ENCODE data around the gene HLA-DOB.
A peak's percentile ranks its signal among the peaks of the same experiment; 100 is the strongest.

The HLA-DOB gene

DNA sequence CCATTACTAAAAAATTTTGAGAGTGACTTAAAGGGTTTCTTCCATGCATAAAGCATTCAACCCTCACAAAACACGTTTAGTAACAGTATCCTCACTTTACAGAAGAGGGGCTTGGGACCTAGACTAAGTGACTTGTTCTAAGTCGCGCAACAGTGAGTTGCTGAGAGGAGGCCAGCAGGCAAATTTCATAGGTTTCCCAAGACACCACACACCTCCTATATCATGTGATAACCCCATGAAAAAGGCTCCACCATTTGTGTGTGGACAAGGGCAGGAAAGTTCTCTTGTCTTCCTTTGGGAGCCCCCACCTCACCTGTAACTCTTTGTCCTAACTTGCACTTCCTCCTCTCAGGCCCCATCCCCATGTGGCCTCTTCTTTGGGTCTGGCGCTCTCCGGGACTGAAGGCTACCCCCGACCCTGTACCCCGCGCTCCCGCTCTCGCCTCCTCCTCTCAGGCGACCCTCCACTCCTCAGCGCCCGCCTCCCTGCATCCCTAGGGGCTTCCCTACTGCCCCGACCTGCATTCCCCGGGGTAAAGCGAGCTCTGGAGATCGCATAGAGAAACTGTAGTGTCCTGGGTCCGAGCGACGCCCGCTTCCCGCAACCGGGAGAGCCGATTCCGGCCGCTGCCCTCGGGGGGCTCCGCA, 26.7 kb upstream of the HLA-DOB start:
- peak in 1 of 6 experiments; percentile 36 for DNase-seq

- no peak for DNase-seq
Measured at GRCh38 chr6:32842690-32843089, 25.9 kb upstream of the HLA-DOB start.

DNA sequence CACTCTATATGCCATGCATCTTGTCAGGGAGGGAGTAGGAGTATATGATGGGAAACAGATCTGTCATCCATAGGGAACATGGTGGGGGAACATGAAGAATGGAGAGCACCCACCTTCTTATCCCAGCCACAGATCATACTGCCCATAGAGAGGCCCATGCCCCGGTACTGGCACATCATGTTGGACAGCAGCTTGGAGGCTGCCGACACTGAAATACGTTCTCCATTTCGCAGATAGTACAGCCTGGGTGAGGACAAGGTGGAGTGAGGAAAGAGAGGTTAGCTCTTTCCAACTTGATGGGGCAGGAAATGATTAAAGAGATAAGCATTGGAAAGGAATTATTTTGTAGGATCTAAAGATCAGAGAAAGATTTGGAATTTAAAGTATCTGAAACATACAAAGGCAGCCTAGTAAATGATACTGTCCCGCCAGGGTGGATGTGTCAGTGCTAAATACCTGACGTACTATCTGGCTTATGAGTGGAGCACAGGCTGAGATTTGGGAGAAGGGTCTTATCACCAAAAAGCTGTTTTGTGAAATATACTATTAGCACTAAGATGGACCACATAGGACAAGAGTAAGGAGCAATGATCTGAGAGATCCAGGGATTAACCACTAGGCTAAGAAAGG, 25.3 kb upstream of the HLA-DOB start:
- DNase-seq = no peak

DNA sequence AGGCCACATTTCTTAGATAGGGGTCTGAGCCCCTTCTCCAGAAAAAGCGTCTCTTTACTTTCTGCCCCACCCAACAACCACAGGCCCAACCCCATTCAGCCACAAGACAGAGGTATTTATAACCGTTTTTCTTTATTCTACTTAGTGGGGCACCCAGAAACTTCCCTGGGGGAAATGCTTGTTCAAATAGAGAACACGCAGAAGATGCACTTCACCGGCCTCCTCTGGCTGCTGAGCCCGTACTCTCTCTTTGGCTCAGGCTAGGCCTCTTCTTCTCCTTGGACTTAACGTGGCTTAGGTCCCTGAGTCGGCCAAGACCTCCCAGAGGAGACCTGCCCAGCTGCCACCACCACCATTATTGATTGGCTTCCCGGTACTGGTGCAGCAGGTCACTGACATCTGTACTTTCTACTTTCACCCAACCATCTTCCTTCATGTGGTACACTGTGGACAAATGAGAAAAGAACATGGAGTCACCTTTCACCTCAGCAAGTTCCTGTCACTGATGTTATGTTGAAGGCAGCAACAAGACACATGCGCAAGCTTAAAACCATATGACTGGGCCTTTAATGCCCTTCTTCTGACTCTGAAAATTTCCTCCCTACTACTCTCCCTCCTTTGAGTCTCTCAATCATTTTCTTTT, 23.9 kb upstream of the HLA-DOB start:
- peak in 3 of 6 experiments; percentile 2 to 11 (median 3) for DNase-seq

DNA sequence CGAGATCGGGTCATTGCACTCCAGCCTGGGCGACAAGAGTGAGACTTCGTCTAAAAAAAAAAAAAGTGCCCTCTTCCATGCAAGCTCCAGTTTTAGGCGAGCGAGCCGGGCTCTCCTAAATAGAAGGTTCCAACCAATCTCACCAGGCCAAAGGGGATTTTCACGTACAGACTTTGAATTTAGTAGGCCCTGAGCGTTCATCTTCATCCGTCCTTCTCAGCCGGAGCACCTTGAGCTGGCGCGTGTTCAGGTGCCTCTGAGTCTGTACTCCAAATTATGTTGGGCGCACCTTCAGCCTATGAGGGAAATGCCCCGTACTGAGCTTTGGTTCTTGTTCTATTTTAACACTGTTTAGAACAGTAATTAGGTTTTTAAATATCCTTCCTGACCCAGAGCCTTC, 22.6 kb upstream of the HLA-DOB start:
- no peak for DNase-seq

GRCh38 chr6:32838114-32838958, 21.5 kb upstream of the HLA-DOB start, which contains the start of gene TAP2:
Gene TAP2 (minus strand): TSS chr6:32838739. CDS start chr6:32838233, 506 bp downstream.
- DNase-seq = peak; percentile 90 to 97 (median 96)

GRCh38 chr6:32837651-32838113, 20.9 kb upstream of the HLA-DOB start:
- DNase-seq = no peak

DNA sequence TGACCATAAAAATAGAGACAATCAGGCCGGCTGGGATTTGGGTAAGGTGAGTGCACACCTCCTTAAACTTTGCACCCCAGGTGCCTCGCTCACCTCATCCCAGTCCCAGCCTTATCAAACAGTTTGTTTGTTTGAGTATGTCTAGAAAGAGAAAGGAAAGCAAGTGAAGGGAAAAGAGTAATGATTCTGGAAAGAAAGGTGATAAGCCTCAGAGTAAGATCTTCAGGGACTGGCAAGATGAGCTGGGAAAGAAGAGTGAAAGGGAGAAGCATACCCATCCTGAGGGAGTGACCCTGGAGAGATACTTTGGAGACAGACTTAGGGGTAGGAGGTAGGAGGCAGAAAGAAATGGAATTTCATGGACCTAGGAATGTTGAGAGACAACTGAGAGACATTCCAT, 20.1 kb upstream of the HLA-DOB start:
- no peak for DNase-seq

- no peak for DNase-seq
Measured at GRCh38 chr6:32835167-32835893, 18.5 kb upstream of the HLA-DOB start.

DNA sequence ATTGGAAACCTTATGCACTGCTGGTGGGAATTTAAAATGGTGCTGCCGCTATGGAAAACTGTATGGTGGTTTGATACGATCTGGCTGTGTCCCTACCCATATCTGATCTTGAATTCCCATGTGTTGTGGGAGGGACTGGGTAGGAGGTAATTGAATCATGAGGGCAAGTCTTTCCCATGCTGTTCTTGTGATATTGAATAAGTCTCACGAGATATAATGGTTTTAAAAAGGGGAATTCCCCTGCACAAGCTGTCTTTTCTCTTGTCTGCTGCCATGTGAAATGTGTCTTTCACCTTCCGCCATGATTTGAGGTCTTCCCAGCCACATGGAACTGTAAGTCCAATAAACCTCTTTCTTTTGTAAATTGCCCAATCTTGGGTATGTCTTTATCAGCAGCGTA, 16.9 kb upstream of the HLA-DOB start:
- no peak for DNase-seq

- DNase-seq = no peak
Measured at GRCh38 chr6:32832535-32832934, 15.7 kb upstream of the HLA-DOB start.

- DNase-seq = no peak
Measured at GRCh38 chr6:32830936-32831335, 14.1 kb upstream of the HLA-DOB start.

GRCh38 chr6:32830017-32830416, 13.2 kb upstream of the HLA-DOB start:
- no peak for DNase-seq

- no peak for DNase-seq
Measured at GRCh38 chr6:32829495-32829894, 12.7 kb upstream of the HLA-DOB start.

DNA sequence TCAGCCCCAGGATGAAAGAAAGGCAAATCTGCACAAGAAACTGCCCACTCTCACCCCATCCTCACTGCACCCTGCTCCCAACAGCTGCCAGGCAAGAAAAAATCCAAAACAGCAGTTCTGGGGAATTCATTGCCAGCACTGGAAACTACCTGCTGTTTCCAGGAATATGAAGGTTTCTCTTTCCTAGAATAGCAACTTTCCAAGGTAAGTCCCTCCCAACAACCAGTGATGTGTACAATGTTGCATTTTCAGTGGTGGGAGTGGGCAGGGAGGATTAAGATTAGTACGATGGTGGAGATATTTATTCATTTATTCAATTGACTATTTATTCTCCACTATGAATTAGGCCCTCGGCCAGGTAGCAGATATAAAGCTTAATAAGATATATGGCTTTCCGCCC, 10.2 kb upstream of the HLA-DOB start:
- no peak for DNase-seq

GRCh38 chr6:32825966-32826365, 9.2 kb upstream of the HLA-DOB start:
- DNase-seq = no peak

DNA sequence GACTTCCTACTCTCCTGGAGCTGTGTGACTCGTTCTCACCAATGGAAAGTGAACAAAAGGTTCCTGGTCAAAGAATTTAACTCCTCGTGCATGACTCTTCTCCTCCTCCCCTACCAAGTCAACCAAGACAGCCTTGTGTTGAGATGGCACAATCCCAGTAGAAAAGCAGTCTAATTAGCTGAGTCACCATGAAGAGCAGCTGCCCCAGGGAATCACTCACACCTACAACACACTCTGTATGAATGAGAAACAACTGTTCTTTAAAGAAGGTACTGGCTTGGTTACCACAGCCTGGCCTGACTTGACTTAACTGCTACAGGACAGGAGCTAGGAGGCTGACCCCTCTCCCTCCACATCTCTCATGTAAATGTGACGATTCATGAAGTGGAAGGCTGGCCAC, 2.9 kb upstream of the HLA-DOB start:
- DNase-seq = no peak

DNA sequence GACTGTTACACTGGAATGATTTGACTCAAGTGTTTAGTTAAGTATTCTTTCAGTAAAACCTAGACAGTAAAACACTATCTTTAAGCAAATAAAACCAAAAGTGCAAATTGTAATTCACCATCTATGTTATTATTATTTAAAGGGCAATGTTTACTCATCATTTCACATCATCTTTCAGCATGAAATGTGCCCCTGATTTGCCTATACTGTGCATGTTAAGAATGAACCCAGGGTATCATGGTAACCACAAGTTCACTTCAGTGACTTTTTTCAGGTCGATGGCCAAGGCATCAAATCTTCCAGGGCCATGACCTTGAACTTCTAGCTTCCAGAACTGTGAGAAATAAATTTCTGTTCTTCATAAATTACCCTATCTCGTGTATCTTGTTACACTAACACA, 2.1 kb upstream of the HLA-DOB start:
- DNase-seq = no peak

DNA sequence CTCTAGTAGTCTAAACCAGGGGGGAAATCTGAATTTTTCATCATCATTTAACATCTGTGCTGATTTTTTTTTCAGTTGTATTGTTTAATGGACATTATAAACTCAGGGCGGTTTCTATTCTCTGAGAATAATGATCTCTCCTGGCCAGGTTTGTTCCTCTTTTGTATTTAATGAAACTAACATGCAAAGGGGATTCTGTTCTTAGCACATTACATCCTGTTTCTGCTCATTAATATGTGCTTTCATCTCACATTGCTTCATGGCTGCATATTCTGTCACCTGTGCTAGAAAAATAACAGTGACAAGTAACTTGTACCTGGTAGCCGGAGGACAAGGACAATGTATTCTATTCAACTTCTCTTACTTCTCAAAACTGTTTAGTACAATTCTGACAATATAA, 806 bp downstream of the HLA-DOB start:
- no peak for DNase-seq

DNA sequence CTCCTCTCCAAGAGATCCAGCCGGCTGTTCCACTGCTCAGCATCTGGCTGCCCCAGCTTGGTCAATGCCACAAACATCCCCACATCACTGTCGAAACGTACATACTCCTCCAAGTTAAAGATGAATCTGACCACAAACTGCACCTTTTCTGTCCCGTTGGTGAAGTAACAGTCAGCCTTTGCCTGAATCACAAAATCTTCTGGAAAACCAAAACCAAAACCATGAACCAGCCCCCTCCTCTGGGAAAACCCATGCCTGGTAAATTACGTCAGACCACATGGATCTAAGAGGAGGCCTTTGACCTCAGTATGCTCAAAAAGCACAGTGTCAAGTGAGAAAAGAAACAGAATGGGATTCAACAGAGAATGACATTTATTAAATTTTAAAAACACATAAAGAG, 1.7 kb downstream of the HLA-DOB start:
- no peak for DNase-seq

GRCh38 chr6:32814145-32814544, 2.7 kb downstream of the HLA-DOB start:
- no peak for DNase-seq

DNA sequence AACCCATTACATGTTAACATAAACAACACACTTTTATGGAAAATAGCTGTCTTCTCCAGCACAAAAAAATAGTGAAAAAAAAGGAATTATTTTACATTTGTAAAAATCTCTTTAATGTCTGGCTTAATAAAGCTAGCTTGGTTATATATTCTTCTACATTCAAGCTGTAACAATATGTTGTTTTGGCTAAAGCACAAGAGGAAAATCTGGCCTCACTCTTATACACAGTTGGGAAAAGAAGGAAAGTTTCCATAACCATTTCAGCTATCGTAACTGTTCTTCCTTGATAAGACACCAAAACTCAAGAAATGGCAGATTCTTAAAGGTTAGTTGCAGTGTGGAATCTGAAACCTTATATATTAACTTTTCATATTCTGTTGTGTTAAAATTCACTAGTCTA, 7.6 kb downstream of the HLA-DOB start:
- DNase-seq = no peak

Data from stimulated activated naive CD4-positive, alpha-beta T cell (primary cell).